KMS-11 (cell line): ENCODE data around the gene RPL27A.

ENCODE experiments used
- H2AFZ ChIP-seq: fragments of 200-600 bp; sonication (generic); 2 replicates; pipeline ENCODE4 v1.6.1; 2016; ENCODE audit warnings: antibody characterized with exemption, mixed run types, low read depth
- H3K27ac ChIP-seq: fragments of 200-600 bp; sonication (generic); 2 replicates; pipeline ENCODE4 v1.6.1; 2016; ENCODE audit warnings: mild to moderate bottlenecking, mixed run types
- H3K27me3 ChIP-seq: fragments of 200-600 bp; sonication (generic); 2 replicates; pipeline ENCODE4 v1.6.1; 2017; ENCODE audit warnings: mild to moderate bottlenecking, low read depth, mixed run types, moderate library complexity; ENCODE audit not compliant: insufficient read depth
- H3K36me3 ChIP-seq: fragments of 200-600 bp; sonication (generic); 2 replicates; pipeline ENCODE4 v1.6.1; 2017; ENCODE audit warnings: mild to moderate bottlenecking, mixed run types; ENCODE audit not compliant: insufficient read depth
- H3K4me1 ChIP-seq: fragments of 200-600 bp; sonication (generic); 2 replicates; pipeline ENCODE4 v1.6.1; 2016; ENCODE audit warnings: mild to moderate bottlenecking, low read depth, mixed run types; ENCODE audit not compliant: poor library complexity, severe bottlenecking
- H3K4me2 ChIP-seq: fragments of 200-600 bp; sonication (generic); 2 replicates; pipeline ENCODE4 v1.7.0; 2016; ENCODE audit warnings: mild to moderate bottlenecking, mixed run types
- H3K4me3 ChIP-seq: fragments of 200-600 bp; sonication (generic); IDR thresholded peaks from 2 replicates; pipeline ENCODE4 v1.6.1; 2017; ENCODE audit warnings: low read depth, low read length, mixed read lengths; ENCODE audit not compliant: insufficient read depth
- H3K79me2 ChIP-seq: fragments of 200-600 bp; sonication (generic); 2 replicates; pipeline ENCODE4 v1.6.1; 2016; ENCODE audit warnings: low read depth, mixed run types; ENCODE audit not compliant: insufficient read depth
- H3K9ac ChIP-seq: fragments of 200-600 bp; sonication (generic); 2 replicates; pipeline ENCODE4 v1.6.1; 2016; ENCODE audit warnings: mild to moderate bottlenecking, mixed run types
- H4K20me1 ChIP-seq: fragments of 200-600 bp; sonication (generic); 2 replicates; pipeline ENCODE4 v1.6.1; 2016; ENCODE audit warnings: mild to moderate bottlenecking, mixed run types; ENCODE audit not compliant: insufficient read depth
- CTCF ChIP-seq: fragments of 200-600 bp; sonication (generic); conservative IDR thresholded peaks from 2 replicates; pipeline ENCODE4 v1.6.1; 2017; ENCODE audit warnings: low read depth, mild to moderate bottlenecking, antibody characterized with exemption, low read length, moderate library complexity, mixed read lengths

RPL27A gene

GRCh38 chr11:8699903-8700302, 17.3 kb downstream of the RPL27A start:
- H3K4me2 ChIP-seq, result no peak overlapping the region
- no peaks in the 10 kb centered on the region for H3K79me2 ChIP-seq
- H3K27ac ChIP-seq, result no peak overlapping the region
- H3K36me3 ChIP-seq, result no peaks in the 10 kb centered on the region
- H3K4me1 ChIP-seq, result peaks cover 17% of the 10 kb centered on the region
- H3K27me3 ChIP-seq, result no peaks in the 10 kb centered on the region
- no peaks in the 10 kb centered on the region for H4K20me1 ChIP-seq
- H3K9ac ChIP-seq, result no peak overlapping the region
- H3K4me3 ChIP-seq, result no peak overlapping the region
- no peak overlapping the region for H2AFZ ChIP-seq
- TF ChIP-seq CTCF, result no peak

GRCh38 chr11:8701891-8702597, 19.5 kb downstream of the RPL27A start:
- H2AFZ ChIP-seq, result no peak overlapping the region
- H3K79me2 ChIP-seq, result no peaks in the 10 kb centered on the region
- H3K36me3 ChIP-seq, result no peaks in the 10 kb centered on the region
- TF ChIP-seq CTCF, result no peak
- H3K4me3 ChIP-seq, result no peak overlapping the region
- no peak overlapping the region for H3K9ac ChIP-seq
- H3K4me1 ChIP-seq, result no peaks in the 10 kb centered on the region
- H3K27ac ChIP-seq, result no peak overlapping the region
- no peaks in the 10 kb centered on the region for H3K27me3 ChIP-seq
- H3K4me2 ChIP-seq, result no peak overlapping the region
- H4K20me1 ChIP-seq, result no peaks in the 10 kb centered on the region

DNA sequence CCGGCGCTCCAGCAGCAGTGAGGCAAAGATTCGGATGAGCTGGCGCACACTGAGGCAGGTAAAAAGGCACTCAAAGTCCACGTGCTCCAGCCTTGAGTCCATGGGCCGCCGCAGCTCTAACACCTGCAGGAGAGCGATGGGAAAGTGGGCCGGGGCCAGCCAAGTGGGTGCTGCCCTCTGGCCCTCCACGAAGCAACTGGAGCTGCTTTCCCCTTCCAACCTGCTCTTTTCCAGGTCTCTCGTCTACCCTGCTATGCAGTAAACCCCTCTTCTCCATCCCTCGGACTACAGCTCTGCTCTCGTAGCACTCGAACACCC, 20.0 kb downstream of the RPL27A start:
- Histone ChIP-seq H3K27me3 (no peaks in the 10 kb centered on the region), H3K4me3 (no peak overlapping the region), H3K4me1 (no peaks in the 10 kb centered on the region), H3K9ac (no peak overlapping the region), H3K36me3 (no peaks in the 10 kb centered on the region), H3K79me2 (no peaks in the 10 kb centered on the region), H4K20me1 (no peaks in the 10 kb centered on the region), H3K27ac (no peak overlapping the region), H2AFZ (no peak overlapping the region), H3K4me2 (no peak overlapping the region)
- no peak for TF ChIP-seq CTCF

- Histone ChIP-seq H3K36me3 (no peaks in the 10 kb centered on the region), H3K9ac (no peak overlapping the region), H3K79me2 (no peaks in the 10 kb centered on the region), H2AFZ (no peak overlapping the region), H3K27ac (no peak overlapping the region), H3K4me2 (no peak overlapping the region), H3K4me3 (no peak overlapping the region), H4K20me1 (no peaks in the 10 kb centered on the region), H3K27me3 (no peaks in the 10 kb centered on the region), H3K4me1 (no peaks in the 10 kb centered on the region)
- TF ChIP-seq CTCF, result no peak
Measured at GRCh38 chr11:8704136-8704535, 21.5 kb downstream of the RPL27A start.
